Tibial nerve (tissue), 4 donors: ENCODE data around the gene KCNH3. TPM values are rescaled to one million over a fixed set of nuclear protein-coding genes. Genes with fewer than 3 reads are reported as not detected.

Source experiments
- DNase-seq, 2 donors: peaks; one replicate each; pipeline ENCODE4 v3.0.0-alpha.2; 2019; ENCODE audit warnings: low spot score in 2 of 2
- H3K27ac ChIP-seq, 4 donors: fragments of 200-600 bp; sonication (generic) in 3 of 4; one replicate each; pipeline ENCODE4 v1.5.1; 2017 to 2019; ENCODE audit warnings: mild to moderate bottlenecking in 1 of 4
- H3K27me3 ChIP-seq, 2 donors: fragments of 200-600 bp; sonication (generic) in 1 of 2; one replicate each; pipeline versions ENCODE4 v1.5.1 to v1.6.0; 2017 to 2019
- H3K36me3 ChIP-seq, 3 donors: fragments of 200-600 bp; sonication (generic); one replicate each; pipeline ENCODE4 v1.5.1; 2018 to 2019
- H3K4me1 ChIP-seq, 4 donors: fragments of 200-600 bp; sonication (generic) in 3 of 4; one replicate each; pipeline ENCODE4 v1.5.1; 2017 to 2019
- H3K4me3 ChIP-seq, 4 donors: fragments of 200-600 bp; sonication (generic) in 3 of 4; one replicate each; pipeline ENCODE4 v1.5.1; 2017 to 2019; ENCODE audit warnings: mild to moderate bottlenecking in 1 of 4, moderate library complexity in 1 of 4
- H3K9me3 ChIP-seq, 4 donors: fragments of 200-600 bp; sonication (generic) in 3 of 4; one replicate each; pipeline ENCODE4 v1.5.1; 2017 to 2019
- EP300 ChIP-seq, 2 donors: sonication (generic); formaldehyde crosslinking; IDR thresholded peaks; one replicate each; pipeline ENCODE4 v1.6.1; 2017; ENCODE audit warnings: antibody characterized with exemption in 2 of 2, mild to moderate bottlenecking in 1 of 2
- POLR2A ChIP-seq, 2 donors: fragments of 450-650 bp; IDR thresholded peaks; one replicate each; pipeline ENCODE4 v1.6.1; 2017; ENCODE audit warnings: antibody characterized with exemption in 2 of 2, mild to moderate bottlenecking in 2 of 2, moderate library complexity in 2 of 2
- WGBS, 2 donors: methylation state at CpG; one replicate each; pipeline ENCODE4 v1.1.5; 2018; 5-methylcytosine and 5-hydroxymethylcytosine counted together
- total RNA-seq, 4 donors: library from RNA; depleted of rRNA; stranded (reverse); fragments of >200 nt; gene quantifications; one replicate each; pipeline ENCODE4 v1.1.0, GENCODE V29; 2016
- TF ChIP-seq, protein P1 (sequence below), 5 experiments: fragments of 200-600 bp in 3 of 5; fragments of 450-650 bp in 2 of 5; sonication (generic) in 3 of 5; IDR thresholded peaks; one replicate each; pipeline ENCODE4 v1.5.1; 2016 to 2019; ENCODE audit warnings: antibody characterized with exemption in 5 of 5, mild to moderate bottlenecking in 3 of 5, moderate library complexity in 2 of 5

KCNH3 gene
- total RNA-seq, 4 donors from 2014 or later = 0.21 to 0.30 TPM; not detected in 2

DNA sequence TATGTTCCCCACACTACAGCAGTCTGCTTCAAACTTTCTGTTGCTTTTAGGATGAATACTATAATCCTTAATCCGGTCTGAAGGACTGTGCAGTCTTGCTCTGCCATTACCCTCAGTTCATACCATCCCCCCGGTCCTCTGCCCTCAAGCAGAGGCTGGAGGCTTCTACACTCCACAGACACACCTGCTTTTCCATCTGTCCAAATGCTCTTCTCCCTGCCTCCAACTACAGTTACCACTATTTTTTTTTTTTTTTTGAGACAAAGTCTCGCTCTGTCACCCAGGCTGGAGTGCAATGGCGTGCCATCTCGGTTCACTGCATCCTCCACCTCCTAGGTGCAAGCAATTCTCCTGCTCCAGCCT, 19.3 kb upstream of the KCNH3 start:
- Histone ChIP-seq H3K36me3 (peaks cover 0 to 16% (median 0%) of the 10 kb centered on the region in 3 donors), H3K4me1 (no peaks in the 10 kb centered on the region), H3K4me3 (no peak overlapping the region), H3K9me3 (no peaks in the 10 kb centered on the region), H3K27ac (no peak overlapping the region), H3K27me3 (no peaks in the 10 kb centered on the region)
- DNase-seq = no peak
- WGBS, 2 donors = 90 to 93% methylated on average over 5 of the region's 5 CpGs
- TF ChIP-seq POLR2A (IDR thresholded peaks at IDR 0.05) (no peak), EP300 (IDR thresholded peaks at IDR 0.05) (no peak)
- TF ChIP-seq, protein P1, sequence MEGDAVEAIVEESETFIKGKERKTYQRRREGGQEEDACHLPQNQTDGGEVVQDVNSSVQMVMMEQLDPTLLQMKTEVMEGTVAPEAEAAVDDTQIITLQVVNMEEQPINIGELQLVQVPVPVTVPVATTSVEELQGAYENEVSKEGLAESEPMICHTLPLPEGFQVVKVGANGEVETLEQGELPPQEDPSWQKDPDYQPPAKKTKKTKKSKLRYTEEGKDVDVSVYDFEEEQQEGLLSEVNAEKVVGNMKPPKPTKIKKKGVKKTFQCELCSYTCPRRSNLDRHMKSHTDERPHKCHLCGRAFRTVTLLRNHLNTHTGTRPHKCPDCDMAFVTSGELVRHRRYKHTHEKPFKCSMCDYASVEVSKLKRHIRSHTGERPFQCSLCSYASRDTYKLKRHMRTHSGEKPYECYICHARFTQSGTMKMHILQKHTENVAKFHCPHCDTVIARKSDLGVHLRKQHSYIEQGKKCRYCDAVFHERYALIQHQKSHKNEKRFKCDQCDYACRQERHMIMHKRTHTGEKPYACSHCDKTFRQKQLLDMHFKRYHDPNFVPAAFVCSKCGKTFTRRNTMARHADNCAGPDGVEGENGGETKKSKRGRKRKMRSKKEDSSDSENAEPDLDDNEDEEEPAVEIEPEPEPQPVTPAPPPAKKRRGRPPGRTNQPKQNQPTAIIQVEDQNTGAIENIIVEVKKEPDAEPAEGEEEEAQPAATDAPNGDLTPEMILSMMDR (IDR thresholded peaks at IDR 0.05) = no peak

DNA sequence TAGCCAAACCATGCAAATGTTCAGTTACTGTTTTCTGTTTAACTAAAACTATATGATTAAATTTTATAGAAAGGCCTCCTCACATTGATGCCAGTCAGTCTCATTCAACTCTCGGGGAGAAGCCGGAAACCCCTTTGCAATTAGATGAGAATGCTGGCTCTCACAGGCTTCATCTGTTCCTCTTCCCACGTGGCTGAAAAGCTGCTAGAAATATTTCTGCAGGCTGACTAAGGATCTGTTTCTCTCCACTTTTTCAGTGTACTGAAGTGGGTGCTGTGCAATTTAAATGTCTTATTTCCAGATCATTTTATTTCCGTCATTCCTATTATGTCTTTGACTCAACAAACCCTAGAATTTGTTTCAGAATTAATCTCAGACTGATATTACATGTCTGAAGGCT, 17.4 kb upstream of the KCNH3 start:
- H3K4me1 ChIP-seq = no peaks in the 10 kb centered on the region
- no peaks in the 10 kb centered on the region for H3K27me3 ChIP-seq
- TF ChIP-seq, protein P1 (IDR thresholded peaks at IDR 0.05) = no peak
- TF ChIP-seq EP300 (IDR thresholded peaks at IDR 0.05) = no peak
- no peak for TF ChIP-seq POLR2A (IDR thresholded peaks at IDR 0.05)
- no peak overlapping the region for H3K27ac ChIP-seq
- DNase-seq = no peak
- peaks cover 0 to 34% (median 6%) of the 10 kb centered on the region in 3 donors for H3K36me3 ChIP-seq
- WGBS, 2 donors = 71 to 74% methylated on average over 4 of the region's 4 CpGs
- no peak overlapping the region for H3K4me3 ChIP-seq
- no peaks in the 10 kb centered on the region for H3K9me3 ChIP-seq

DNA sequence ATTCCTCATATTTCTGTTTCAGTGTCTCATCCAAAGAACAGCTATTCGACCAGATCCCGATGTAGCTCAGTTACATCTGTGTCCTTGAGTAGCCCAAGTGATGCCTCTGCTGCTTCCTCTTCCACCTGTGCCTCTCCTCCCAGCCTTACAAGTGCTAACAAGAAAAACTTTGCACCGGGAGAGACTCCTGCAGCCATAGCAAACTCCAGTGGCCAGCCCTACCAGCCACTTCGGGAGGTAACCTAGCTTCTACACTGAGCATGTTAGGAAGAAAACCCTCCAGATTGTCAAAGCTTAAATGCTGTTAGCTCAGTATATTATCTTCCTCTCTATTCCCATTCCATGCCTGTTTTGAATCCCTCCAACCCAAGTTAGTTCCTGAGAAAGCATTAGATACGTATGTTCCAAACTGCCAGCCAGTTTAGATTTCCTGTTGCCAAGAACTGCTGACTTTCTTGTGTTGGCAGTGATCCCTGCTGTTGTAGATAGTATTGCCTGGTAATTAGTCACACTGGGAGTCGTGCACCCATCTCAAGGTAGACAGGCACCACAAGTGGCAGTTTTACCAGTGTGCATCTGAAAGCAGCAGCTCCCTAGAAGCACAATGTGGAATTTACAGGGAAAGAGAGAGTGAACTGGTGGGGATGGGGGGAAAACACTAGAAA, 14.0 kb upstream of the KCNH3 start:
- Histone ChIP-seq H3K36me3 (peaks cover 0 to 49% (median 8%) of the 10 kb centered on the region in 3 donors), H3K4me3 (no peak overlapping the region), H3K4me1 (no peaks in the 10 kb centered on the region), H3K27me3 (no peaks in the 10 kb centered on the region), H3K27ac (no peak overlapping the region), H3K9me3 (no peaks in the 10 kb centered on the region)
- WGBS, 2 donors = 84 to 87% methylated on average over 6 of the region's 6 CpGs
- DNase-seq = no peak
- TF ChIP-seq POLR2A (IDR thresholded peaks at IDR 0.05) = no peak
- TF ChIP-seq, protein P1 (IDR thresholded peaks at IDR 0.05) = no peak

DNA sequence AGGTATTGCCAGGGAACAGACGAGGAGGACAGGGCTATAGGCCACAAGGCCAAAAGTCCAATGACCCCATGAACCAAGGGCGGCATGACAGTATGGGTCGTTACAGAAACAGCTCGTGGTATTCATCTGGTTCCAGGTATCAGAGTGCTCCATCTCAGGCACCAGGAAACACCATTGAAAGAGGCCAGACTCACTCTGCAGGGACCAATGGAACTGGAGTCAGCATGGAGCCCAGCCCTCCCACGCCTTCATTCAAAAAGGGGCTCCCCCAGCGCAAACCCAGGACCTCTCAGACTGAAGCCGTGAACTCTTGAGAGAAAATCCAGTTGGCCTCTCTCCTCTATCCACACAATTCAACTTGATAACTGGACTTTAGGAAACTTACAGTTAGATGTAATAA, 12.9 kb upstream of the KCNH3 start:
- Histone ChIP-seq H3K4me3 (no peak overlapping the region), H3K36me3 (peaks cover 0 to 49% (median 8%) of the 10 kb centered on the region in 3 donors), H3K27me3 (no peaks in the 10 kb centered on the region), H3K4me1 (no peaks in the 10 kb centered on the region), H3K9me3 (no peaks in the 10 kb centered on the region), H3K27ac (no peak overlapping the region)
- no peak for TF ChIP-seq EP300 (IDR thresholded peaks at IDR 0.05)
- WGBS, 2 donors = 87 to 89% methylated on average over 7 of the region's 7 CpGs
- no peak for DNase-seq

DNA sequence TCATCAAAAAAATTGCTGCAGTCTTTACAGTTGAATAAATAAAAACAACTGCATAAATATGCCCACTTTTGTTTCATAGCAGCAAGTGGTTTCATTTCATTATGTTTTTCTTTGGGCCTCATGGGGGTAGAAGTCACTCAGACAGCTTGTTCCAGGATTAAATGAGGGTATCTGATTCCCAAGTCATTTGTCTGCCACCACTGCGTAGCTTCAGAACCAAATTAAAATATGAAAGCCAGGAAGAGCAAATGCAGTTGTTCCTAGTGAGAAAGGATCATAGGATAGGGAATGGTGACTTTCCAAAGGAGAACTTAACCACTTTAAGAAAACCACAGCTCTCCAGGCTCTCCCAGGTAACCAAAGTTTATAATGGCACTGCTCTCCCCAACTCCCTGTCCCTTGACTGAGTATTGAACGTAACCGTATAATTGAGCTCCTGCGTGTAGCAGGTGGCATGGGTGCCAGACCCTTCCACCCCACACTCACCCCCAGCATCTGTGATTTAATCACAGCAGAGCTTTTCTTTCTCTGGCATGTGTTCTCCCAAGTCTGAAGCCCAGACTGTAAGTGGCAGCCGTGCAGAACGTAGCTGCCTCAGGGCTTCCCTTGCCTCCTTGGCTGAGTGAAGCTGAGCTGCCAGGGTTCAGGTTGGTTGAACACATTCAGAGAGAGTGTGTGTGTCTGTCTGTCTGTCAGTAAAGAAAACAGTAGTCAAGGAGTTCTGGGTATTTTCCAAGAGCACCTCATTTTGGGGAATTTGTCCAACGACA, 11.3 kb upstream of the KCNH3 start:
- TF ChIP-seq EP300 (IDR thresholded peaks at IDR 0.05) (no peak), POLR2A (IDR thresholded peaks at IDR 0.05) (no peak)
- TF ChIP-seq, protein P1 (IDR thresholded peaks at IDR 0.05) = no peak
- no peaks in the 10 kb centered on the region for H3K27me3 ChIP-seq
- H3K9me3 ChIP-seq = no peaks in the 10 kb centered on the region
- H3K4me3 ChIP-seq = no peak overlapping the region
- WGBS, 2 donors = 93 to 96% methylated on average over 7 of the region's 7 CpGs
- no peak overlapping the region for H3K27ac ChIP-seq
- H3K4me1 ChIP-seq = no peaks in the 10 kb centered on the region
- DNase-seq = no peak
- peaks cover 0 to 48% (median 8%) of the 10 kb centered on the region in 3 donors for H3K36me3 ChIP-seq
